ENCODE results near the gene PTPRE.

PTPRE gene

GRCh38 chr10:128051548-128051947, 144.6 kb downstream of the PTPRE start:
- Histone ChIP-seq H3K36me3 (ENCODE audit: control insufficient read depth, insufficient read depth, low read length) (no peaks in the 10 kb centered on the region), H3K27ac (ENCODE audit: low read depth, low read length) (no peak overlapping the region), H3K4me3 (ENCODE audit: low read depth, low read length) (no peak overlapping the region), H3K27me3 (ENCODE audit: control insufficient read depth, insufficient read depth, low read length) (no peaks in the 10 kb centered on the region), H3K4me1 (ENCODE audit: control insufficient read depth, insufficient read depth, low read length) (peaks cover 4% of the 10 kb centered on the region; the same call in 1 of the 2 replicates), H3K9ac (ENCODE audit: low read depth, low read length) (no peak overlapping the region), H3K9me3 (ENCODE audit: control insufficient read depth, insufficient read depth, low read length) (no peaks in the 10 kb centered on the region)

GRCh38 chr10:128052696-128053095, 145.8 kb downstream of the PTPRE start:
- H3K27ac ChIP-seq (ENCODE audit: low read depth, low read length) = no peak overlapping the region
- no peaks in the 10 kb centered on the region for H3K36me3 ChIP-seq (ENCODE audit: control insufficient read depth, insufficient read depth, low read length)
- peaks cover under 1% of the 10 kb centered on the region; the same call in 1 of the 2 replicates for H3K4me1 ChIP-seq (ENCODE audit: control insufficient read depth, insufficient read depth, low read length)
- H3K4me3 ChIP-seq (ENCODE audit: low read depth, low read length) = no peak overlapping the region
- H3K9ac ChIP-seq (ENCODE audit: low read depth, low read length) = no peak overlapping the region
- no peaks in the 10 kb centered on the region for H3K9me3 ChIP-seq (ENCODE audit: control insufficient read depth, insufficient read depth, low read length)
- no peaks in the 10 kb centered on the region for H3K27me3 ChIP-seq (ENCODE audit: control insufficient read depth, insufficient read depth, low read length)

DNA sequence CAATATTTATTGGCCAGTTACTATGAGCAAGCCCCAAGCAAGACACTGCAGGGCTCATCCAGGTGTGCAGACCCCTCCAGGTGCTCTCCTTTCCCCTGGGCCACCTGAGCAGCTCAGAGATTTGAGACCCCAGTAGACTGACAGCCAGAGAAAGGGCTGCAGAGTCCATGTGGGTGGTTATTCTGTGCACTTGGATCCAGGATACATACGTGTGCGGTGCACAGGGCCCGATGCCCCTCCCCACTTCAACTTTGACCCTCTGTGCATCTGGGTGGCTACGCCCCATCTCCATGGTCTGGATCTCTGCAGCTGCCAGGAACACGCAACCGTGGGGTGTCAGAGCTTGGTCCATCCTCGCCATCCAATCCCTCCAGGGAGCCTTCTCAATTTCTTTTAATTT, 146.5 kb downstream of the PTPRE start:
- Histone ChIP-seq H3K36me3 (ENCODE audit: control insufficient read depth, insufficient read depth, low read length) (no peaks in the 10 kb centered on the region), H3K27ac (ENCODE audit: low read depth, low read length) (no peak overlapping the region), H3K9ac (ENCODE audit: low read depth, low read length) (no peak overlapping the region)

DNA sequence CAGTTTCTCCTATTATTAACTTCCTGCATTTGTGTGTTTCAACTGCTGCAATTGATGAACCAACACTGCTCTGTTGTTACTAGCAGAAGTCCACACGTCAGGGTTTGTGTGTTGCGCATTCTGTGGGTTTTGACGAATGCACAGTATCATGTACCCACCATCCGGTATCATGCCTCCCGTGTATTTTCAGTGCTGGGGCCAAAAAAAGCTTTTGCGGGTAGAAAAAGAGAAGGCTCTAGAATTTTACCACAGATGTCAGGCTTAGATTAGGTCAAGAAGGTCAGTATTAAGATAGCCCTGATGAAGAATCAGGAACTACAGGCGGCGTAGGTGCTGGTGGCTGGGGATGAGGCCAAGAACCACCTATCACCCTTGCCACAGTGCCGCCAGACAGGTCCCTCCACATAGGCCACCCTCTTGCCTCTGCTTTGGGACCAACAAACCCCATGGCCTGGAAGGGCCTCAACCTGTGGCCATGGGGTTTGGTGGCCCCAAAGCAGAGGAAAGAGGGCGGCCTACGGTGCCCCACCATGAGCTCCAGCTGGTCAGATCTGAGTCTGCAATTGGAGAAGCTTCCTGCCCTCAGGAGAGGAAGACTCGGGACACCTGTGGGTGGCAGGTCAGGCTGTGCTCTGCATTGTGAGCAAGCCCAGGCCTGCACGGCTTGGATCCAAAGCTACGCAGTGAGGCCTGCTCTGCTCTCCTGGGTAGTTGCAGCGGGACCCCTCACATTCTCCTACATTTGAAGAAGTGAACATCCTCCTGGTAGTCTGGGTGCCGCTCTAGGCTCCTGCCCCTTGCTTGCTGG, 147.5 kb downstream of the PTPRE start:
- Histone ChIP-seq H3K4me1 (ENCODE audit: control insufficient read depth, insufficient read depth, low read length) (no peaks in the 10 kb centered on the region), H3K27ac (ENCODE audit: low read depth, low read length) (no peak overlapping the region), H3K4me3 (ENCODE audit: low read depth, low read length) (no peak overlapping the region), H3K36me3 (ENCODE audit: control insufficient read depth, insufficient read depth, low read length) (no peaks in the 10 kb centered on the region), H3K9ac (ENCODE audit: low read depth, low read length) (no peak overlapping the region), H3K9me3 (ENCODE audit: control insufficient read depth, insufficient read depth, low read length) (no peaks in the 10 kb centered on the region), H3K27me3 (ENCODE audit: control insufficient read depth, insufficient read depth, low read length) (no peaks in the 10 kb centered on the region)

More for the DNA sequence above, 146.5 kb downstream of the PTPRE start:
- Histone ChIP-seq H3K27me3 (ENCODE audit: control insufficient read depth, insufficient read depth, low read length) (no peaks in the 10 kb centered on the region), H3K4me3 (ENCODE audit: low read depth, low read length) (no peak overlapping the region), H3K4me1 (ENCODE audit: control insufficient read depth, insufficient read depth, low read length) (no peaks in the 10 kb centered on the region), H3K9me3 (ENCODE audit: control insufficient read depth, insufficient read depth, low read length) (no peaks in the 10 kb centered on the region)

GRCh38 chr10:128055061-128055868, 148.4 kb downstream of the PTPRE start:
- H3K27ac ChIP-seq (ENCODE audit: low read depth, low read length) = no peak overlapping the region
- no peaks in the 10 kb centered on the region for H3K9me3 ChIP-seq (ENCODE audit: control insufficient read depth, insufficient read depth, low read length)
- H3K9ac ChIP-seq (ENCODE audit: low read depth, low read length) = no peak overlapping the region
- no peaks in the 10 kb centered on the region for H3K4me1 ChIP-seq (ENCODE audit: control insufficient read depth, insufficient read depth, low read length)
- H3K4me3 ChIP-seq (ENCODE audit: low read depth, low read length) = no peak overlapping the region
- no peaks in the 10 kb centered on the region for H3K36me3 ChIP-seq (ENCODE audit: control insufficient read depth, insufficient read depth, low read length)
- no peaks in the 10 kb centered on the region for H3K27me3 ChIP-seq (ENCODE audit: control insufficient read depth, insufficient read depth, low read length)

- no peak overlapping the region for H3K4me3 ChIP-seq (ENCODE audit: low read depth, low read length)
- no peaks in the 10 kb centered on the region for H3K9me3 ChIP-seq (ENCODE audit: control insufficient read depth, insufficient read depth, low read length)
- H3K9ac ChIP-seq (ENCODE audit: low read depth, low read length) = no peak overlapping the region
- no peaks in the 10 kb centered on the region for H3K4me1 ChIP-seq (ENCODE audit: control insufficient read depth, insufficient read depth, low read length)
- no peak overlapping the region for H3K27ac ChIP-seq (ENCODE audit: low read depth, low read length)
- no peaks in the 10 kb centered on the region for H3K36me3 ChIP-seq (ENCODE audit: control insufficient read depth, insufficient read depth, low read length)
- no peaks in the 10 kb centered on the region for H3K27me3 ChIP-seq (ENCODE audit: control insufficient read depth, insufficient read depth, low read length)
Observed at GRCh38 chr10:128056303-128057050, 149.6 kb downstream of the PTPRE start.

DNA sequence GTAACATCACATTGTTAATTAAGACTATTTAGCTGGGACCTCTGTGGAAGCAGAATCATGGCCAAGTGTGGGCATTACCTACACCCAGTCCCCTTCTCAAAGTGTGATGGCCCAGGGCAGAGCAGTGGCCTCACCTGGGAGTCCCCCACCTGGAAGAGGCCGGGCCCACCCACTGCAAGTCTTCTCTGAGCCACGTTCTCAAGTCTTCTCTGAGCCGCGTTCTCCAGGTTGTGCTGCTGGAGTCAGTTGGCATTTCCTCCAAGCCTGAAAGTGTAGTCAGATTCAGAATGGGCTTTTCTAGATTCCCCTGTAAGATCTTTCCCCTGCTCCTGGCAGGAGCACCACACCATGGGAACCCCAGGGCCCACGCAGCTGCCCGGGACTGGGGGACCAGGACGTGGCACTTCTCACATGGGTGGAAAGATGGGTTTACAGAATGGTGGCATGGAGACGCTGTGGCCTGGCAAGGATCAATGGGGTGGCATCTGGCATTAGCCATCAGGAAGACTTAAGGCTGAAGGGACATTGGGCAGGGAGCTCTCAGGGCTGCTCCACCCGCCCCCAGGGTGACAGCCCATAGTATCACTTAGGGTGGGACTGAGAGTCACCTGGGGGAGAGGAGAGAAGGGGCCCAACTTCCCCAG, 151.3 kb downstream of the PTPRE start:
- no peaks in the 10 kb centered on the region for H3K27me3 ChIP-seq (ENCODE audit: control insufficient read depth, insufficient read depth, low read length)
- H3K4me1 ChIP-seq (ENCODE audit: control insufficient read depth, insufficient read depth, low read length) = peaks cover 11% of the 10 kb centered on the region
- H3K9me3 ChIP-seq (ENCODE audit: control insufficient read depth, insufficient read depth, low read length) = no peaks in the 10 kb centered on the region
- H3K27ac ChIP-seq (ENCODE audit: low read depth, low read length) = no peak overlapping the region
- H3K9ac ChIP-seq (ENCODE audit: low read depth, low read length) = no peak overlapping the region
- H3K36me3 ChIP-seq (ENCODE audit: control insufficient read depth, insufficient read depth, low read length) = no peaks in the 10 kb centered on the region
- H3K4me3 ChIP-seq (ENCODE audit: low read depth, low read length) = no peak overlapping the region

DNA sequence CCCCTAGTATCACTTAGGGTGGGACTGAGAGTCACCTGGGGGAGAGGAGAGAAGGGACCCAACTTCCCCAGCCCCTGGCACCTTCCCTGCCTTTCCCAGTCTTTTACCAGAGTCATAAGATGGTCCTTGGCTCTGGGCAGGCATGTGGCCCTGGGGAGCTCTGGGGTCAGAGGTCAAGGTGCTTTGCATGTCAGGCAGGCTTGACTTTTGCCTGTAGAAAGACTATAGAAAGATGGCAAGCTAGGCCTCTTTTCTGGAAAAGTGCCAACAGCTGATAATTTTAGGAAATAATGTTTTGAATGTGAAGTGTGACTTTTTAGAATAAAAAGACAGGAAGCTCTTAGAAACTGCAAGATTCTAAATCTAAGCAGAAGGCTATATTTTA, 151.8 kb downstream of the PTPRE start:
- Histone ChIP-seq H3K4me3 (ENCODE audit: low read depth, low read length) (no peak overlapping the region), H3K9ac (ENCODE audit: low read depth, low read length) (no peak overlapping the region), H3K27me3 (ENCODE audit: control insufficient read depth, insufficient read depth, low read length) (no peaks in the 10 kb centered on the region), H3K27ac (ENCODE audit: low read depth, low read length) (no peak overlapping the region), H3K4me1 (ENCODE audit: control insufficient read depth, insufficient read depth, low read length) (peaks cover 16% of the 10 kb centered on the region), H3K9me3 (ENCODE audit: control insufficient read depth, insufficient read depth, low read length) (no peaks in the 10 kb centered on the region), H3K36me3 (ENCODE audit: control insufficient read depth, insufficient read depth, low read length) (no peaks in the 10 kb centered on the region)

- no peak overlapping the region for H3K9ac ChIP-seq (ENCODE audit: low read depth, low read length)
- no peak overlapping the region for H3K4me3 ChIP-seq (ENCODE audit: low read depth, low read length)
- peaks cover 20% of the 10 kb centered on the region for H3K4me1 ChIP-seq (ENCODE audit: control insufficient read depth, insufficient read depth, low read length)
- H3K9me3 ChIP-seq (ENCODE audit: control insufficient read depth, insufficient read depth, low read length) = no peaks in the 10 kb centered on the region
- H3K27ac ChIP-seq (ENCODE audit: low read depth, low read length) = no peak overlapping the region
- H3K36me3 ChIP-seq (ENCODE audit: control insufficient read depth, insufficient read depth, low read length) = no peaks in the 10 kb centered on the region
- no peaks in the 10 kb centered on the region for H3K27me3 ChIP-seq (ENCODE audit: control insufficient read depth, insufficient read depth, low read length)
Observed at GRCh38 chr10:128059266-128059981, 152.5 kb downstream of the PTPRE start.

- H3K9ac ChIP-seq (ENCODE audit: low read depth, low read length) = no peak overlapping the region
- H3K4me3 ChIP-seq (ENCODE audit: low read depth, low read length) = no peak overlapping the region
- no peaks in the 10 kb centered on the region for H3K27me3 ChIP-seq (ENCODE audit: control insufficient read depth, insufficient read depth, low read length)
- no peak overlapping the region for H3K27ac ChIP-seq (ENCODE audit: low read depth, low read length)
- H3K9me3 ChIP-seq (ENCODE audit: control insufficient read depth, insufficient read depth, low read length) = no peaks in the 10 kb centered on the region
- H3K4me1 ChIP-seq (ENCODE audit: control insufficient read depth, insufficient read depth, low read length) = peaks cover 20% of the 10 kb centered on the region
- H3K36me3 ChIP-seq (ENCODE audit: control insufficient read depth, insufficient read depth, low read length) = no peaks in the 10 kb centered on the region
Observed at GRCh38 chr10:128059982-128060293, 153.0 kb downstream of the PTPRE start.
